H4 (cell line): ENCODE measurements around the gene MACROD2. TPM values are rescaled to one million over a fixed set of nuclear protein-coding genes. Genes with fewer than 3 reads are reported as not detected.
"Not testable (repeated sequence)": the region's sequence is repeated elsewhere in the genome, so short reads cannot be mapped to it uniquely, and the experiment has no call there.

Experiments used
- DNase-seq: peaks from one replicate; pipeline ENCODE4 v3.0.0-alpha.2; 2015; ENCODE audit warnings: low spot score
- total RNA-seq: library from RNA; depleted of rRNA; stranded (reverse); fragments of >200 nt; shearing (Covaris generic); gene quantifications from 2 replicates; pipeline ENCODE4 v1.2.3, GENCODE V29; 2014

MACROD2 gene
- total RNA-seq, 1 experiment from 2014 or later, result 1.2 TPM

DNA sequence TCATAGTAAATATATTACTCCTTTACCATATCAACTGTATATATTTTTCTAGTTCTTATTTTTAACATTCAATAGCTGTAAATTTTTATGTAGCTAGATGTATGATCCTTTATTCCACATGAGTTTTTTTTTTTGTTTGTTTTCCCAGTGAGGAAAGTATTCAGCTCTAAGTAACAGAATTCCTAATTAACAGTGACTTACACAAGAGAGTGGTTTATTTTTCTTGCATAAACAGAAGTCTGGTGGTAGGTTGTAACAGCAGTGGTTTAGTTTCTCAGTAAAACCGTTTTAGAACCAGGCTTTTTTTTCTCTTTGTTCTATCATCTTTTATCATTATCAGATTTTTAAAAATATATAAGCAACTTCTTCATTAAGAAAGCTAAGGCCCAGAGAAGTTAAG lies 459.0 kb downstream of the MACROD2 start:
- DNase-seq, result peak; percentile 36

DNA sequence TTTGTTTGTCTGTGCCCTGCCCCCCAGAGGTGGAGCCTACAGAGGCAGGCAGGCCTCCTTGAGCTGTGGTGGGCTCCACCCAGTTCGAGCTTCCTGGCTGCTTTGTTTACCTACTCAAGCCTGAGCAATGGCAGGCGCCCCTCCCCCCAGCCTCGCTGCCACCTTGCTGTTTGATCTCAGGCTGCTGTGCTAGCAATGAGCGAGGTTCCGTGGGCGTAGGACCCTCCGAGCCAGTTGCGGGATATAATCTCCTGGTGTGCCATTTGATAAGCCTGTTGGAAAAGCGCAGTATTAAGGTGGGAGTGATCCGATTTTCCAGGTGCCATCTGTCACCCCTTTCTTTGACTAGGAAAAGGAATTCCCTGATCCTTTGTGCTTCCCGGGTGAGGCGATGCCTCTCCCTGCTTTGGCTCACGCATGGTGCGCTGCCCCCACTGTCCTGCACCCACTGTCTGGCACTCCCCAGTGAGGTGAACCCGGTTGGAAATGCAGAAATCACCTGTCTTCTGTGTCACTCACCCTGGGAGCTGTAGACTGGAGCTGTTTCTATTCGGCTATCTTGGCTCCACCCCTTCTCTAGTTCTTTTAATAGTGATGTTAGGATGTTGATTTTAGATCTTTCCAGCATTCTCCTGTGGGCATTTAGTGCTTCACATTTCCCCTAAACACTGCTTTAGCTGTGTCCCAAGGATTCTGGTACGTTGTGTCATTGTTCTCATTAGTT lies 471.9 kb downstream of the MACROD2 start:
- DNase-seq, result not testable (repeated sequence)

GRCh38 chr20:14470231-14470899 lies 475.0 kb downstream of the MACROD2 start:
- DNase-seq, result peak; percentile 41

GRCh38 chr20:14470977-14471661 lies 475.8 kb downstream of the MACROD2 start:
- DNase-seq, result no peak

GRCh38 chr20:14477125-14477524 lies 481.8 kb downstream of the MACROD2 start:
- peak; percentile 27 for DNase-seq

DNA sequence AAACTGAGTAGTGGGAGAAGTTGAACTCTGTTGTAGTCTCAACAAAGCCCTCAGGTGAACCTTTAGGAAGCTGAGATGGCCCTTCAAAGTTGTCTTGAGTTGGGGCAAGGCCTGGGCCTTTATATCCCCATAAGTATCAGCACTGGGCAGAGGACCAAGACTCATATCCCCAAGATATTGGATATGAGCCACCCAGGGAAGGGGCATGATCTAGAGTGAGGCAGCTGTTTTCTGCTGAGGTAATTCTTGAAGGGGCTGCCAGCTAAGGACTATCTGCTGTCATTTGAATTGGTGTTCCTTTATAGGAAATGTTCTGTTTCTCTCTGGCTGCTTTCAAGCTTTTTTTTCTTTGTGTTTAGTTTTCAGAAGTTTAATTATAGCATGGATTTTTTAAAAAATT lies 482.8 kb downstream of the MACROD2 start:
- DNase-seq, result no peak

DNA sequence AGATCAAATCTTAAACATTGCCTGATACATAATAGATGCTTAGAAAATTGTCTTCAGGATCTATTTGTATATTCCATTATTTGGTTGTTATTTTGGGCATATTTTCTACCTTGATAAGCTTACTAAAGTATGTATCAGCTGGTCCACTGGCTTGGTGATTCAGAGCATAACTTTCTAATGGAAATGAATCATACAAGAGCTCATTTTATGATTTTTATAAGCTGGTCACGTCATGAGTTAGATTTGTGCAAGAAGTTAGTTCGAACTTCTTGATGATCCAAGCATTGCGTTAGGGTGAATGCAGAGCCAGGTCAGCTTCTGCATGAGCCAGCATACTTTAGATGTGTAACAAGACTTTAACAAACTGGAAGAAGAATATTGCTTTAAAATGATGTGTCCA lies 486.5 kb downstream of the MACROD2 start:
- no peak for DNase-seq

DNA sequence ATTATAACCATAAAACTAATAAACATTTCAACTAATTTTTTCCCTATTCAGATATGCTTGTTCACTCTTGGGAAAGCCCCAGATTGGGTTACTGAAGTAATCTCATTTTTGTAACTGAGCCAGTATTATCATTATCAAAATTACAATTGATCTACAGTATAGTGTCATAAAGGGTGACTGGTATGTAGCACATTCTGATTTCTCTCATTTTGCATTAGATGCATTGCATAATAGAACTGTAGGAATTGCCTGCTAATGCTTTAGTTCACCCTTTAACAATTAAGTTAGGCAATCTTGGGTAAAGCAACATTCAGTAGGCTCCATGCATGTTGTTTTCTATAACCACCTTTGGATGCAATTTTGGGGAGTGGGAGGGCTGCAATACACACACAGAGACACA lies 492.9 kb downstream of the MACROD2 start:
- DNase-seq, result no peak

- no peak for DNase-seq
Observed at GRCh38 chr20:14488756-14489479, 493.6 kb downstream of the MACROD2 start.

- no peak for DNase-seq
Observed at GRCh38 chr20:14489544-14489943, 494.2 kb downstream of the MACROD2 start.

GRCh38 chr20:14491436-14491835 lies 496.1 kb downstream of the MACROD2 start:
- no peak for DNase-seq

- DNase-seq, result no peak
Observed at GRCh38 chr20:14493408-14493807, 498.1 kb downstream of the MACROD2 start.

DNA sequence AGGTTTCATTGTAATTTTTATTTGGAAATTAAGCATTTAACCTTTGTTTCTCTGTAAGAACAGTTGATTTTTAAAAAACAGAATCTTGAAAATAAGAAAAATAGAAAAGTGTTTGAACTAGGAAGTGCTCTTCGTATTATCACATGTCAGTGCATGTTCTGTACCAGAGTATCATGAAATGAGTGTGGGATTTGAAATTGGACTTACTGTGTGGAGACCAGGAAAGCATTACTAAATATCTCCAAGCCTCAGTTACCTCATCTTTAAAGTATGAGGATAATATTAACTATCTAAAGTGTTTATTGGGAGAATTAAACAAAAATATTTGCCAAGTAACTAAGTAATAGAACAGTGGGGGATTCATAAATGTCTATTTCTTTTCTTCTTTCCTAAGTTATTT lies 499.0 kb downstream of the MACROD2 start:
- DNase-seq, result no peak

- no peak for DNase-seq
Observed at GRCh38 chr20:14495066-14495465, 499.8 kb downstream of the MACROD2 start.

- no peak for DNase-seq
Observed at GRCh38 chr20:14497004-14497403, 501.7 kb downstream of the MACROD2 start.

DNA sequence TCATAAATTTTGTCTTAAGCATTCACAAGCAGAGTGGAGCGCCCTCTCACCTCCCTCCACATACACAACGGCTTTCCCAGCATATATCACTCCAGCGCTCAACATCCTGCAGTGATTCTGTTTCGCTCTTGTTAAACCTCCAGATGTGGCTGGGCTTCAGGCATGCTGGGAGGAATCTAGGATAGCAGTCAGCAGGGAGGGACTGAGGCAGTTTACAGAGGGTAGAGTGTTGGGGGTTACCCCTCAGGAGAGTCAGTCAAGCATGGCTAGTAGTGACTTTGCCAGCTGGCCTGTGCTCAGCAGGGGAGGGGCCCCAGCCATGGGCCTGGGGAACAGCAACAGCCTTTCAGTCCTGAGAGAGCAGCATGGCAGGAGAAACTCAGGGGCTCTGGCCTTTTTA lies 503.5 kb downstream of the MACROD2 start:
- DNase-seq, result no peak

DNA sequence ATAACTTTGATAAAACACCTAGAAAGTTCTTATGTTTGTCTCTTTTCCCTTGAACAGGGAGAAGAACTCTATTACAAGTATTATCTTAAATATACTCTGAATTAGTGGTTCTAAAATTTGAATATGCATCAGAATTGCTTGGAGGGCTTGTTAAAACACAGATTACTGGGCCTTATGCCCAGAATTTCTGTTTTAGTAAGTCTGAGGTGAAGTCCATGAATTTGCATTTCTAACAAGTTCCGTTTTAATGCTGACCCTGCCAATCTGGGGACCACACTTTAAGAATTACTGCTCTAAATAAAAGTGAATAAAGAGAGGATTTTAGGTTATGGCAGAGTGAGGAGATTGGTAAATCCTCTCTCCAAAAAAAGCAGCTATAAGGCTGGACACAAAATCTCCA lies 510.2 kb downstream of the MACROD2 start:
- DNase-seq, result no peak

DNA sequence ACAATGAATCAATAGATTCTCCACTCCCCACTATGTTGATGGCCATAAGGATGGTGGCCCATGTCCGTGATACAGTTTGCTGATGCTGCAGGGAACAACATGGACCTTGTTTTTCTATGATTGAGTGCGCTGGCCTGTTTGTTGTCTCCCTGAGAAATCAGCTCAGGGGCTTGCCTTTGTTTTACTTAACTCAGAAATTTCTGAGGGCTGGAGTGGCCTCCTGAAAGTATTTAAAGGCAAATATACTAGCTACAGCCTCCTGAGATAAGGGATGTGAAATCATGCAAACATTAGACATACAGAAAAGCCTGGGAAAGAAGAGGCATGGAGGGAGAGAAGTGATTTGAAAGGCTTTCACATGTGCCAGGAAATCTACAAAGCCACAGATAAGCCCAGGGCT lies 512.4 kb downstream of the MACROD2 start:
- DNase-seq, result no peak

GRCh38 chr20:14510341-14510740 lies 515.0 kb downstream of the MACROD2 start:
- no peak for DNase-seq

- peak; percentile 21 for DNase-seq
Observed at GRCh38 chr20:14512839-14513238, 517.5 kb downstream of the MACROD2 start.

GRCh38 chr20:14518648-14519047 lies 523.3 kb downstream of the MACROD2 start:
- DNase-seq, result no peak

DNA sequence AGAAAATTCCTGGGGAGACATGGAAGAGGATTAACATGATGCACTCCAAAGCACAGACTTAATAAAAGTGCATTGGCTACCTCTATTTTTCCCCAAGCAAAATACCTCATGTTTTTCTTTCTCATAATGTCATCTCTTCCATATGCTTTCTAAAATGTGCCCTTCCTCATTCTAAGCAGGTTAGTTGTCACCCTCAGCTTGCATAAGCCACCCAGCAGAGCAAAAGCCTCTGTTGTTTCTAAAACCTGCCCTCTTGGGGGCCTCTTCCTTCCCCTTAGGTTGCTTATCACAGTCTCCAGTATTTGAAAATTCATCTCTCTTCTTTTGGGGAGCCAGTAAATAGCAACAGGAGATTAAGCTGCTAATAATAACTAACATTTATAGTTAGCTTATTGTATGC lies 525.7 kb downstream of the MACROD2 start:
- no peak for DNase-seq
